HK-2 (cell line): Measurements from ENCODE around the gene RNF115.
"Not testable (repeated sequence)": the region's sequence is repeated elsewhere in the genome, so short reads cannot be mapped to it uniquely, and the experiment has no call there.

Experiments
- DNase-seq: peaks from one replicate; pipeline ENCODE4 v3.0.0-alpha.2; 2018; ENCODE audit not compliant: unreplicated experiment

The RNF115 gene

DNA sequence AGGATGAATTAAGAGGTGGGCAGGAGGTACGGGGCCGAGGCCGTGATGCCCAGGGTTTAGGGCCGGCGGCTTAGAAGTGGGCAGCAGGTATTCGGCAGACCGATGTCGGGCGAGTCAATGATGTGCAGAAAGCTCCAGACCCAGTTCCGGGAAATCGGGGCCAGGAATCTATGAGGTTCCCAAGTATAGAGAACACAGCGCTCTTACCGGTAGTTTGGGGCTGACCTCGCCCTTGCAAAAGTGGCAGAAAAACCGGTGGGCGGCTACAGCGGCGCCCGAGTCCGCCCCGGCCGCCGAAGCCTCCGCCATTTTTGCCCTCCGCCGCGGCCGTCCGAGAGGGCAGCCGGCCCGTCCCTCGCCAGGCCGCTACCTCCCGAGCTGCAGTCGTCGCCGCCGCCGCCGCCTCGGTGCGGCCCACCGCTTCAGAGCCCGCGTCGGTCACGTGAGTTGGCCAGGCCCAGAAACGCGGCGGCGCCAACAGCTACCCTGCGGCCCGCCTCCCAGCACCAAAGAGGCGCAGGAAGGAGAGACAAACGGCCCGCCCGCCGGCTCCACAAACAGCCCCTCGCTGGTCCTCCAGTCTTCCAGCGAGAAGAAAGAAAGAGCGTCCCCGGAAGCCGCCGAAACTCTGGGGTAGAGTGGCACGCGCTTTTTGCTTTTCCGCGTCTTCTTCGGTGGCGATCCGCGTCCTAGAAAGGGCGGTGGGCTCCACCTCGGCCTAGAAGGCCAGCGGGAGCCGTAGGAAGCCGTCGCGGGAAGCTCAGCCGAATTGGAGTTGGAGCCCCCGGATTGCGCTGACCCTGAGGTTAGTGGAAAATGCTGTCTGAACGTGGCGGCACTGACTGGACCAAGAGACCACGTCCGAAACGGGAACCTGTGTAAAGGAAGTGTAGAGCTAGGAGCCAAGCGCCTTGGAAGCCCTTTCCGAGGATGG is at the start of gene RNF115, which contains the start of gene POLR3C:
RNF115 (minus strand) TSS at position 531 of the 934 bp plus-strand sequence; CDS start at position 309, 222 bp downstream.
POLR3C (plus strand) TSS at position 636 of the 934 bp plus-strand sequence. CDS start 1,577 bp downstream, outside the sequence.
- peak; percentile 93 for DNase-seq

DNA sequence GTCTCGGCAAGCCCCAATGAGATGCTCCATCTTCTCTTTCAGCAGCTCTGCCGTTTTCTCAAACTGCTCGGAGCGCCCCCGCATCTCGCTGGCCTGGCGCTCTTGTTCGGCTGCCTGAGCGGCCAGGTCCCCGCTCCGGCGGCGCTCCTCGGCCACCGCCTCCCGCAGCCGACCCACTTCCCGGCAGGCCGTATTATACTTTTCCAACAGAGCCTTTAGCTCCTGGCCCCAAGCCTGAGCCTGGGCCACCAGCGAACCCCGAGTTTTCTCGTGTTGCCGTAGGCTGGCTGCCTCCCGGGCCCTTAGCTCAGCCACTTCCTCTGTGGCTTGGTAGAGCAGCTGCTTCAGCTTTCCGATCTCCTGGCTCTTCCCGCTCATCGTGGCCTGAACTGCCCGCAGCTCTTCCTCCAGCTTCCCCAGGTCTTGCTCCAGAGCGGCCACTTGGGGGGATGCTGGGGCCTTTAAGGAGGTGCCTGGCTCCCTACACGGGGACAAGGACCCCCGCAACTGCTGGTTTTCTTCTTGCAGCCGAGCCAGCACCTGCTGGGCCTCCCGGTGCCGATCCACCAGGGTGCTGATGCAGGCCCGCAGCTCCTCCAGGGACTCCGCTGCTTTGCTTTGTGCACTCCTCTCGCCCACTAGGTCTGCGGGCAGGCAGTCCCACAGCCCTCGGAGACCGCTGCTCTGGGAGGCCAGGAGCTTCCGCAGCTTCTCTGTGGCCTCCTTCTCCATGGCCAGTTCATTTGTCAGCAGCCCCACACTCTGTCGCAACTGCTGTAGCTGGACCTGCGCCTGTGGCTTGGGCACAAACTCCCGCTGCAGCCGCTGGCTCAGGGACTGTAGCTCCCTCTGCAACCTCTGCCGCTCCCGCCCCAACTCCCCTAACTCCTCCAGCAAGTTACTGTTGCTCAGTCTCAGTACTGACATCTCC is 48.4 kb upstream of the RNF115 start:
- DNase-seq, result no peak

DNA sequence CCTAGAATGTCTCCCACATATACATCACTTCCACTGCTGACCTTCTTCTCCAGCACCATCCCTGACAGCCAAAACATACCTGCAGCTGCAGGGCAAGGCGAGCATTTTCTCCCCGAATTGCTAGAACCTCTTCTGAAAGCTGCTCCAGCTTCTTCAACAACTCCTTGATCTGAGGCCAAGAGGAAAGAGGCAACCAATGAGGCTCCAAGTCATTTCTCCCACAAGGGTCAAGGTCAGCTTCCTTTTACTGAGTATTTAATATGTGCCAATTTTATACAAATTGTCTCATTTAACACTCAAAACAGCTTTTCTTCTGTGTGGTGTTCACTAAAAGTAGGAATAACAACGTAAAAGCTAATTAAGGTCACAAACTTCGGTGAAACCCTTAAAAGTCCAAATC is 44.3 kb upstream of the RNF115 start:
- no peak for DNase-seq

DNA sequence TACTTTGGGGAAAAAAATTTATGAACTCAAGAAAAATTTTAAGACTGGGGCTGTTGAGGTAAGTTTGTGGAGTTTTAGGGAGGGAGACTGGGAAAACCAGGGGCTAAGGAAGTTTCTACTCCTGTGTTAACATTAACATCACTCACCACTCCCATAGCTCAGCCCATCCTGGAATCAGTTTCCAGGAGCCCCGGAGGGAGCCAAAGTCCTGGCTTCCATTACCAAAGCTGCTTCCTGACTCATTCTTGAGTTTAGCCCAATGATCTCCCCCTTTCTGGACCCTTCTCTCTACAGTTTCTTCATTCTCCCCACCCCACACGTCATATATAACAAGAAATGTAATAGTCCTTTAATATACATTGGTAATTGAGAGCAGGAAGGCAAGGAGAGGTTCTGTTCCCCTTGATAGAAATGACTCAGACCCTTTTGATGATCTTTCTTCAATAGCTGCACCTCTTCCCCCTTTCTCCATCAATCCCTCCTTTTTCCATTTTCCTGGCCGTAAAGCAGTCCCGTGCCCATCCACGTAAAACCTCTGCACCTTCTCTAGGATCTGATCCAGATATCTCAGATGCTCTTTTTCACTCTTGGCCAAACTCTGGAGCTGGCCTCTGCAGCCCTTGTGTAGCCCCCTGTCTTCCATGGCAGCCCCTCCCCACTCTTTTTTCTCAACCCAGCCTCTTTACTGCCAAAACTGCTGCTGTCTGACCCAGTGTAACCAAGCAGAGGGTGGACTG is 39.6 kb upstream of the RNF115 start:
- no peak for DNase-seq

DNA sequence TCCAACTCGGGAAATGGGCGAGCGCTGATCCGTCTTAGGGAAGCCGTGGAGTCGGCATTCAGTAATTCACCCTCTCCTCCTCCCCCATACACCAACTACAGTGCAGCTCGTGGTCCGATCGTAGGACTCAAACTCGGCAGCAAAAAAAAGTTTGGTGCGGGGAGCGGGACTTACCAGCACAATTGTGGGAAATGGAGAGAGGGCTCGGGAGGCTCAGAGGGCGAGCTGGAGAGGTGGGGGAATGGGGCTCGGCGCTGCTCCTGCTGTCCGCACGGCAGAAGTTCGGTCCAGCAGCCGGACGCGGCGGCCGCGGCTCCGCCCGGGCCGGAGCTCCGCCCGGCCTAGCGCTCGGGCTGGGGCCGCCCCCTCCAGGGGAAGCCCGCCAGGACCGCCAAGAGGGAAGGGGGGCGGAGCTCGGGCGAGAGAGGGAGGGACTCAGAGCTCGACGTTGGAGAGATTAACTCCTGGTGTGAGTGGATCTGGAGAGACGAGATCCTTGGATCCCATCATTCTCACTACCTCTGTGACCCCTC is 35.7 kb upstream of the RNF115 start:
- DNase-seq, result peak; percentile 80

DNA sequence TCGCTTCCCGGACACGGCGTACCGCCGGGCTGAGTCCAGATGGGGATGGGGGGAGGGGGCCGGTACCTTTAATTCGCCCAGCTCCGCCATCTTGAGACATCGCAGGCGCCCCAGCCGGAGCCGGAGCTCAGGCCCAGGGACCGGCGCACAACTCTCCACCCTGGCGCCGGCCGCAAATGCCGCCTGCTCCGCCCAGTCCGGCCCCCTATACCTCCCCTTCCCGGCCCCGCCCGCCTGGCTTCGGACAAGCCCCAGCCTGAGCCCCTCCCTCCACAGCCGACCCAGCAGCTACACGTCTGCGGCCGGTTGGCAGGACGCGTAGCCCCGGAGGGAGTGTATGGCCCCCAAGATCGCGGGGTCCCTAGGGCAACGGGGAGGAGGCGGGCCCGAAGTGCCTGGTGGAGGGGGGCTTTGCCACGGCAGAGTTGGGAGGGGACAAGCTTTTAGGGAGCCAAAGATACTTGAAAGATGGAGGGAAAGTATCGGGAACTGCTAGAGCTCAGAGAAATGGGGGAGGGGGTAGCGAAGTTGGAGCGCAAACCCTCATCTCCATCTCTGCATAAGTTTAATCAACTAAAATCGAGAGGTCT is 35.1 kb upstream of the RNF115 start, which contains the start of gene PIAS3:
PIAS3 (minus strand) TSS at position 181 of the 590 bp plus-strand sequence; CDS start at position 90, 91 bp downstream.
- peak; percentile 95 for DNase-seq

DNA sequence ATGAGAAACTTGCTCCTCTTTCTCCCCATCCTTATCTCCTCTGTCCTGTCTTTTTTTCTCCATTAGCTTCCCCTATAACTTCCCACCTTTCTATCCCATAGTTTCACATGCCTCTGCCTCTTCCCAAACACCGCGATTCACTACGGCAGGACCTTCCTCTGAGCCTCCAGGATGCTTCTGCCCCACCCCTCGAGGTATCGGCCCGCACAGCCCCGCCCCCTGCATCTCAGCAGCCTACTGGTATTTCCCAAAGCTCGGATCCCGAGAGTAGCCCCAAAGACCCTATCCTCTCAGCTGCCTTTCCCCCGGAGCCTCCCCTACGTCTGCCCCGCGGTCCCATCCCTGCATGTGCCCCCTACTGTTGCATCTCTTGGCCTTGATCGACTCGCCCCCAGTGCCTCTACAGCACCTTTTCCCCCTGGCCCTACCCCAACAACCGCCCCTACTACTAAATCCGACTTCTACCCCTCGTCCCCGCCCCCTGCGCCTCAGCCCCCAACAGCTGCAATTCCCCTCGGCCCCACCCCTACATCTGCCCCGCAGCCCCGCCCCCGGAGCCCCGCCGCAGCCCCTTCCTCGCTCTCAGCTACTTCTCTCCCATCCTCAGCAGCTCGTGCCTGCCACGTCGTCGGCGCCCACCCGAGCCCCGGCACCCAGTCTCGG is 34.5 kb upstream of the RNF115 start:
- DNase-seq, result peak; percentile 35

DNA sequence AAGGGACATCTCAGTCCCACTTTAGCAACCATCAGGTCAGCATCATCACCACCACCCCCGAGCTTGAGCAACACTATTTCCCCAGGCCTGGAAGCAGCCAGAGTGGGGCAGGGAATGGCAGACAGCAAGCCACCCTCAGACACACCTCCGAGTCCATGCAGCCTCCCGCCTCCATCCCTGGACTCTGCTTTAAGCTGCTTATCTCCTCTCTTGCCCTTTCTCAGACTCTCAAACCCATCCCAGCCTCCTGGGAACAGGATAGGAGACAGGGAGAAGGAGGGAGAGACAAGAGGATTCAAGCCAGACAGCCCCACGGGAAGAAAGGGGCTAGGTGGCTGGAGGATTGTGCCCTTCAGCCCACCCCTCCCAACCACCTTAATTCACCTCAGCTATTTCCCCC is 33.3 kb upstream of the RNF115 start:
- DNase-seq, result no peak

DNA sequence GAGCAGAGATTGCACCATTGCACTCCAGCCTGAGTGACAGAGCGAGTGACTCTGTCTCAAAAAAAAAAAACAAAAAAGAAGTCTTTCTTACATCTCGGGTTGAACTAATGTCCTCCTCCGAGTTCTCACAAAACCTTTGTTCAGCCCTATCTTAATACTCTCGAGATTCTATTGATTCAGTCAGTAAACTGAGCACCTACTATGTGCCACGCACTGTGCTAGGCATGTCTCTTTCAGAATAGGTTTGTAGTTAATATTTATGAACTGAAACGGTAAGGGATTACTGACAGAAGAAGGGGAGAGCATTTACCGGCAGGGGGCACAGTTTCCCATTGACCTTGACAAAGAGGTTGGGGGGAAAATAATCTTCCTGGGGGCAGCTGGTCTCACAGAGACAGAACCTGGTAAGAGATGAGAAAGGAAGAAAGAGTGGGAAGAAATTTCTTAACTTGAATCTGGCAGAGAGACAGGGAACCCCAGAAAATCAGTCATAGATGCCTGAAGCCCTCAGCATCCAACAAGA is 31.6 kb upstream of the RNF115 start:
- no peak for DNase-seq

DNA sequence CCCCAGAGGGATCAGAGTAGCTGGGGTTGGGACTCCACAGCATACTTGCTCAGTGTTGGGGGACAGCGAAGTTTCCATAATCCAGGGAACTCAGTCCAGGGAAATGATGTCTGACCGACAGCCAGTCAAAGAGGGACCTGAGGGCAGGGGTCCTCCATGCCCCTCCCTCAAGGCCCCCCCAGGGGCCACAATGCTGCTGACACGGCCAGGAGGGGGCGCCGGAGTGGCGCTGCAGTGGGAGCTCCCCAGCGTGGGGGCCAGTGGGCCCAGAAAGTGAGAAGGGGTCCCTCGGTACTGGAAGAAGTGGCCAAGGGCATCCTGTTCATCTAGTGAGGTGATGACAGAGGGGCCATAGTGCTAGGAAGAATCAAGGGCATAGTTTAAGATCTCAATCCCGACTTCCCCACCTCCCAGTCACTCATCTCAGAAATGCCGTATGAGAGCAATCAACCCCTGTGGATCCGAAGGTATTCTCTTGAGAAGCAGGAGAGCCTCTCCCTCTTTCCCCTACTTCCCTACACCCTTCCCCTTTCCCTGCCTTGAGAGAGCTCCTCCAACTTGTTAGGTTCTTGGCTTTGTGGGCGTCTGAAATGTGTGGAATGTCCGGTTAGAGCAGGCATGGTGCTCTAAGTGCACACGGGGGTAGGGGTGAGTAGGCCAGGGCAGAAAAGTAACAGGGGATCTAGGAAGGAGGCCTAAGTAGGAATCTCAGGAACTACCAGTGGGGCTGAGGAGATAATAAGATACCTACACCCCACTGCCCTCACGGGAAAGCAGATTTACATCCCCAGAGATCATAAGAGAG is 25.7 kb upstream of the RNF115 start:
- DNase-seq, result peak; percentile 68

DNA sequence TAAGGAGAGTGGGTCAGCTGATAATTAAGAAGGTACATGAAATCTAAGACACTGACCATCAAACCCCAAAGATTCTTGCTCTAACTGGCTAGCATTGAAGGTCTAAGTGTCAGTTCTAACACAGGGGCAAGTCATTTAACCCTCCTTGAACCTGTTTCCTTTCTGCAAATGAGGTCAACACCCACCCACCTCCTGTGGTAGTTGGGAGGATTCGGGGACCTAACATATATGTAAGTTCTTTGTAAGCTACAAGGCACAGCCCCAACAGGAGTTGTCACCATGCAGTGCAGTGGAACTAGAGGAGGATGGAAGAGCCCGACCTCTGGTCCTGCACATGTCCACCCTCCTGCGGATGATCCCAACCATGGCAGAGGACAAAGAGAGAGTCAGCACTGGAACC is 23.9 kb upstream of the RNF115 start:
- no peak for DNase-seq

DNA sequence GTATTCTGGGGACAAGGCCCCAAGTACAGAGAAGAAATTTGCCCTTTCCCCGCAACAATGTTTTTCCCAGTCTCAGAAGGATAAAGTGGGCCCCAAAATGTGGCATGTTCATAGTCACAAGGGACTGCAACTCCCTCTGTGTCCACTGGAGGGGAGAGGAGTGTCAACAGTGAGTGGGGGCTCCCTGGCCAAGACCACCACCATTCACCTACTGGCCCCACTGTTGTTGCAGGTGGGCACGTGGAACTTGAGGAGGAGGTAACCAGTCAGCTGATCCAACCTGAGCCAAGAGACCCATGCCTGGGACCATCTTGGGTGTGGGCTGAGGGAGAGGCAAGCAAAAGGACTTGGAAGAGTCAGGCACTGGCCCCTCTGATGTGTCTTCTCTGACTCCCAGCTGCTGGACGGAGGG is 22.3 kb upstream of the RNF115 start:
- DNase-seq, result peak; percentile 21

DNA sequence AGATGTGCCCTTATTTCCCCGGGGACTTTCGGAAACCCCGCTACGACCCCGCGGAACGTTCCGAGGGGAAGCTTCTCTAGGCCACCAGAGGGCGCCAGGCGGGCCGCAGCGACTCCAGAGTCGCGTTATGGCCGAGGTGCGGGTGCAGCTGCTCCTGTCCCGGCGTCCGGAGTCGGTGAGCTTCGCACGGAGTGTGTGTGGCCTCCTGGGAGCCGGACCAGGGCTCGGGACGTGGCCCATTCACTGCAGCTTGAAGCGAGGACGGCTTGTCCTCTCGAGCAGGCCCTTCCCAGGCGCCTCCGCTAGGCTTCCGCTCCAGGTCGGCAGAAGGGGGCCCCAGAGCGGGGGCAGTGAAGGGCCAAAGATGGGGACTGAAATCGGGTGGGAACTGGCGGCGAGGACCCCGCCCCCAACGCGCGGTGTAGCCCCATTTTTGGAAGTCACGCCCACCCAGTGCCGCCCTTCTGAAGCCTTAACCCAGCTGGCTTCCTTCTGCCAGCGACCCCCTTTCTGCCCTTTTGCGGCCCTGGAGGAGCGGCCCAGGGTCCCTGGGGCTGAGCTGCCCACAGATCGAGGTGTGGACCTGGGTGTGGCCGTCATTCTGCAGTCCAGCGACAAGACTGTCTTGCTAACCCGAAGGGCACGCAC is 21.7 kb upstream of the RNF115 start, which contains the start of gene NUDT17:
NUDT17 (plus strand) TSS at position 117 of the 648 bp plus-strand sequence; CDS start at position 128, 11 bp downstream.
- DNase-seq, result peak; percentile 81

DNA sequence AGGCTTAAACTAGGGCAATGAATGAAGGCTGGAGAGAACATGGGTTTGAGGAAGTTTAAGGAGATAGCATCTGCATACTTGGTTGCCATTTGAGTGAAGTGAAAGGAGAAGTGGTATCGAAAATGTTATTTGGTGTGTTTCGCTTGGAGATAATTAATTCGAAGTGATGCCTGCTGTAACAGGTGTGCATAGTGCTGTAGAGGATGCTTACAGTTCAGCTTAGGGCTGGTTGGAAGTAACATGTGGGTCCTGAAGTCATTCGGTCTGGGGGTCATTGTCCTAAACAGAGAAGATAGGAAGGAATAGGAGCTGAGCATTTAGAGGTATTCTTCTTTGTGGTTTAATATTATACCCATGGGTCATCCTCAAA is 21.2 kb upstream of the RNF115 start:
- DNase-seq, result no peak

DNA sequence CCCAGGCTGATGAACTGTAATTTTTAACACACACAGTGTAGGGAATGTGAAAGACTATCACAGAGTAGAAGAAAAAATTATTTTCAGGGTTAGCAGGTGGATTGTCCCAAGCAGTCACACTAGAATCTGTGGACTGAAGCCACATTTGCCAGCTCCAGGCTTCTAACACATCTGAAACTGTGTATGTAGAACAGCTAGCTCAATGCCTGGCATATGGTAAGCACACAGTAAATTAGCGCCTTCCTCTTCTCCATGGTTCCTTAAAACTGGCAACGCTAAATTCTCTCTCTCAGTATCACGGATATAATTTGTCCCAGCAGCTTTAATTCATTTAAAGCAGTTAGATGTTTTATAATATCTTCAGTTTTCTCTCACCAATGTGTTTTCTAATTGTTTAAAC is 19.1 kb upstream of the RNF115 start:
- no peak for DNase-seq

DNA sequence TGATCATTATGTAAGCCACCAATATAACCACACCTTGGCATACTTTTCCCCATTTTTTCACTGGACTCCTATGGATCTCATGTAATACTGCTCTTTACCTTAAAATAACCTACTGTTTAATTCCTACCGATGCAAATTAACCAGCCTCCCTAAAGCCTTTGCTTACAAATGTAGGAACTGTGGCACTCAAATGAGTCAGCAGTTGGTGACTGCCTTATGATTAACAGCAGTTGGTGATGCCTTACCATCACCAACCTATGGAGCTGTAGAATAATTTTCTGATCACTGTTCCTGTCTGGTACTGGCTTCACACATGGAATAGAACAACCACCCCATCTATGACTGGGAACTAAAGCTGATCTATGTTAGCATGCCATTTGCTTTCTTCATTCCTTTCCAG is 13.8 kb upstream of the RNF115 start:
- no peak for DNase-seq

DNA sequence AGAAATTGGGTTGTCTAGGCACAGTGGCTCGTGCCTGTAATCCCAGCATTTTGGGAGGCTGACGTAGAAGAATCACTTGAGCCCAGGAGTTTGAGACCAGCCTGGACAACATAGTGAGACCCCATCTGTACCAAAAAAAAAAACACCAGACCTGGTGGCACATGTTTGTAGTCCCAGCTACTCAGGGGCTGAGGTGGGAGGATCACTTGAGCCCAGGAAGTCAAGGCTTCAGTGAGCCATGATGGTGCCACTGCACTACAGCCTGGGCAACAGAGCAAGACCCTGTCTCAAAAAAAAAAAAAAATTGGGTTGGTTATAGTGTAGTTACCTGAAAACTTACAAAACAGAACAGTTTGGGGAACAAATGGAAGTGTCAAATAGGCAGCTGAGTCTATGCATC is 6.9 kb upstream of the RNF115 start:
- DNase-seq, result not testable (repeated sequence)

DNA sequence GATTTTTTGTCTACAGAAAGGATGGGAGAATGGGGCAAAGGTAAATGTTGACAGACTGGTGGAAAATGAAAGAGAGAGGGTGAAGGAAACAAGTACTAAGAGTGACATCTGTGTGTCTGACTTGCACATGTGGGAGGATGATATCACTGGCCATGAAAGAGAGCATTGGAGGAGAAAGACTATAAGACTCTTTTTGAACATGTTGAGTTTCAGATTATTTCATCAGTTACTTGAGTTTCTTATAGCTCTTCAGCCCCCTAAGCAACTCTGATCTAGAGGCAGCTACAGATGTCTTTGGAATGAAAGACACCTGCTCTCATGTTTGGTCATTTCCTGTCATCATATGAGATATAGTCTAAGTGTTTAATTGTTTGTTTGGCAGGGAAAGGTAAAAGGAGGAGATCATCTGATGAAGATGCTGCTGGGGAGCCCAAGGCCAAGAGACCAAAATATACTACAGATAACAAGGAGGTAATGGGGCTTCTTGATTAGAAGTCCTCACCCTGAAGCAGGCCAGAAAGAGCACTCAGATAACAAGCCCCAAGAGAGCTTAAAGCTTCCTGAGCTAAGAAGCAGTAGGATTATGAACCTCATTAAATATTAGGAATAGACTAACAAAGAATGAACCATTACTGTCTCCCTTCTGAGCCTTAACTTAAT is 4.6 kb upstream of the RNF115 start:
- DNase-seq, result no peak
